C4-2B (cell line): ENCODE results near the gene PTPRQ.

Experiments
- CTCF ChIP-seq: fragments of 450-650 bp; conservative IDR thresholded peaks from 2 replicates; pipeline ENCODE4 v1.5.1; 2017; ENCODE audit warnings: mild to moderate bottlenecking
- ZFX ChIP-seq: fragments of 450-650 bp; IDR thresholded peaks from 2 replicates; pipeline ENCODE4 v1.6.1; 2017

DNA sequence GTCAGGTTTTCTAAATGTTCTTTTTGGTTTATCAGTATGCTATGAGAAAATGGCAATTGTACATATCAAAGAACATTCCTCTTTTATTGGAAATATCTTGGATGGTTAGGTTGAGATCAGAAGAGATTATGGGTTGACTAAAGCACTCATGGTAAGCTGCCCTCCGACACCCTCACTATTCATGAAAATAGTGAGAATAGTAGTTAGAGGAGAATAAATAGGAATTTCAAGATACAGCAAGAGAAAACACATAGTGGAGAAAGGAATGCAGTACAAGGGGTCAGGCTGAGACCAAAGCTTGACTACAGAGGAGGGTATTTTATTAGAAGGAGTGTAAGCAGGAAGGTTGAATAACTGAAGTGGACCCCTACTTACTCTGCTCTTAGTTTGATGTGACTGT is 112.5 kb downstream of the PTPRQ start:
- TF ChIP-seq CTCF (no peak), ZFX (no peak)
